GM23338 (cell line): ENCODE data around the gene IL23R. TPM values are rescaled to one million over a fixed set of nuclear protein-coding genes. Genes with fewer than 3 reads are reported as not detected.
A peak's percentile ranks its signal among the peaks of the same experiment; 100 is the strongest.

ENCODE experiments used
- ATAC-seq: fragments of 200-7000 bp; cut with Tn5 transposase; 3 replicates; pipeline ENCODE4 v1.9.1; 2020
- DNase-seq: peaks from one replicate; pipeline ENCODE4 v3.0.0-alpha.2; 2015; ENCODE audit warnings: low spot score
- H2AFZ ChIP-seq: fragments of 200-600 bp; sonication (generic); 2 replicates; pipeline ENCODE4 v1.8.0; 2016; ENCODE audit warnings: antibody characterized with exemption, mild to moderate bottlenecking, moderate library complexity
- H3F3A ChIP-seq: fragments of 200-600 bp; sonication (generic); replicated peaks from 2 replicates; pipeline ENCODE4 v1.8.0; 2017; ENCODE audit warnings: antibody characterized with exemption, mixed run types, low read depth
- H3K27ac ChIP-seq: fragments of 200-600 bp; sonication (generic); 2 replicates; pipeline ENCODE4 v1.6.1; 2016; ENCODE audit warnings: low read depth
- H3K27me3 ChIP-seq: fragments of 200-600 bp; sonication (generic); 2 replicates; pipeline ENCODE4 v1.8.0; 2016; ENCODE audit warnings: mild to moderate bottlenecking, mixed run types, moderate library complexity; ENCODE audit not compliant: insufficient read depth
- H3K36me3 ChIP-seq: fragments of 200-600 bp; sonication (generic); 2 replicates; pipeline ENCODE4 v1.8.0; 2016; ENCODE audit warnings: mild to moderate bottlenecking; ENCODE audit not compliant: insufficient read depth
- H3K4me1 ChIP-seq: fragments of 200-600 bp; sonication (generic); 2 replicates; pipeline ENCODE4 v1.8.0; 2016; ENCODE audit warnings: mild to moderate bottlenecking, moderate library complexity; ENCODE audit not compliant: insufficient read depth
- H3K4me2 ChIP-seq: fragments of 200-600 bp; sonication (generic); 2 replicates; pipeline ENCODE4 v1.7.1; 2017; ENCODE audit warnings: mixed run types
- H3K4me3 ChIP-seq: fragments of 200-600 bp; sonication (generic); 2 replicates; pipeline ENCODE4 v1.6.1; 2016; ENCODE audit warnings: mixed run types
- H3K79me2 ChIP-seq: fragments of 200-600 bp; sonication (generic); replicated peaks from 2 replicates; pipeline ENCODE4 v1.8.0; 2017; ENCODE audit warnings: mild to moderate bottlenecking; ENCODE audit not compliant: insufficient read depth
- H3K9me2 ChIP-seq: fragments of 200-600 bp; sonication (generic); 2 replicates; pipeline ENCODE4 v1.8.0; 2017; ENCODE audit not compliant: insufficient read depth
- H4K20me1 ChIP-seq: fragments of 200-600 bp; sonication (generic); replicated peaks from 2 replicates; pipeline ENCODE4 v1.8.0; 2017; ENCODE audit warnings: mild to moderate bottlenecking; ENCODE audit not compliant: insufficient read depth
- H3K27ac Mint-ChIP-seq: 2 replicates; pipeline ENCODE4 v1.8.0; 2020; ENCODE audit warnings: inconsistent platforms, mild to moderate bottlenecking, moderate library complexity, mixed read lengths
- H3K27me3 Mint-ChIP-seq: 3 replicates; pipeline ENCODE4 v1.8.0; 2022; ENCODE audit warnings: low read depth, mild to moderate bottlenecking, moderate library complexity, mixed read lengths, inconsistent platforms; ENCODE audit not compliant: insufficient read depth, poor library complexity
- H3K36me3 Mint-ChIP-seq: 3 replicates; pipeline ENCODE4 v1.8.0; 2021; ENCODE audit warnings: low read depth, mild to moderate bottlenecking, inconsistent platforms, moderate library complexity, mixed read lengths
- H3K4me1 Mint-ChIP-seq: 3 replicates; pipeline ENCODE4 v1.8.0; 2020; ENCODE audit warnings: mild to moderate bottlenecking, inconsistent platforms, mixed read lengths
- H3K4me3 Mint-ChIP-seq: 3 replicates; pipeline ENCODE4 v1.8.0; 2021; ENCODE audit warnings: moderate library complexity, mild to moderate bottlenecking, inconsistent platforms, mixed read lengths
- H3K9me3 Mint-ChIP-seq: 3 replicates; pipeline ENCODE4 v1.8.0; 2020; ENCODE audit warnings: moderate library complexity, mild to moderate bottlenecking, inconsistent platforms, mixed read lengths
- CREB1 ChIP-seq: fragments of 250-450 bp; sonication (Bioruptor Pico); IDR thresholded peaks from 2 replicates; pipeline ENCODE4 v1.5.0; 2020; ENCODE audit warnings: low read depth, mild to moderate bottlenecking, moderate library complexity
- EZH2 ChIP-seq: fragments of 200-600 bp; sonication (generic); IDR thresholded peaks from one replicate; pipeline ENCODE4 v1.8.0; 2017; ENCODE audit warnings: antibody characterized with exemption, mild to moderate bottlenecking, low read depth; ENCODE audit not compliant: unreplicated experiment
- EZH2phosphoT487 ChIP-seq: fragments of 200-600 bp; sonication (generic); IDR thresholded peaks from one replicate; pipeline ENCODE4 v1.8.1; 2018; ENCODE audit warnings: antibody characterized with exemption; ENCODE audit not compliant: unreplicated experiment
- JUNB ChIP-seq: IDR thresholded peaks from one replicate; pipeline ENCODE4 v1.6.1; 2016; ENCODE audit warnings: antibody characterized with exemption; ENCODE audit not compliant: unreplicated experiment
- NANOG ChIP-seq: IDR thresholded peaks from 2 replicates; pipeline ENCODE4 v1.6.1; 2016; ENCODE audit warnings: antibody characterized with exemption, borderline replicate concordance
- POLR2AphosphoS5 ChIP-seq: IDR thresholded peaks from 2 replicates; pipeline ENCODE4 v1.6.1; 2016; ENCODE audit warnings: antibody characterized with exemption, low read depth
- STAT1 ChIP-seq: IDR thresholded peaks from one replicate; pipeline ENCODE4 v1.6.1; 2016; ENCODE audit warnings: antibody characterized with exemption; ENCODE audit not compliant: unreplicated experiment
- ZNF114 ChIP-seq: fragments of 250-450 bp; sonication (Bioruptor Pico); IDR thresholded peaks from 2 replicates; pipeline ENCODE4 v1.5.0; 2020; ENCODE audit warnings: mild to moderate bottlenecking, moderate library complexity
- ZNF331 ChIP-seq: fragments of 250-450 bp; sonication (Bioruptor Pico); IDR thresholded peaks from 2 replicates; pipeline ENCODE4 v1.5.0; 2020; ENCODE audit warnings: low read depth, mild to moderate bottlenecking, moderate library complexity
- polyA plus RNA-seq: library from polyadenylated mRNA; unstranded; fragments of >200 nt; fragmentation: Nextera tagmentation; extraction: Ambion mirVana; gene quantifications from 2 replicates; pipeline ENCODE4 v1.2.1, GENCODE V29; 2016
- total RNA-seq: library from RNA; depleted of rRNA; stranded (reverse); fragments of >200 nt; shearing (Covaris generic); gene quantifications from 2 replicates; pipeline ENCODE4 v1.2.3, GENCODE V29; 2014
- TF ChIP-seq, protein P1 (sequence below): IDR thresholded peaks from 2 replicates; pipeline ENCODE4 v1.6.1; 2016; ENCODE audit warnings: antibody characterized with exemption
- TF ChIP-seq, protein P2 (sequence below), 2 experiments: fragments of 200-600 bp in 1 of 2; sonication (generic) in 1 of 2; conservative IDR thresholded peaks; 2 replicates each; pipeline versions ENCODE4 v1.5.1 to v1.6.1; 2016 to 2017; ENCODE audit warnings: antibody characterized with exemption in 2 of 2, low read depth in 2 of 2, mild to moderate bottlenecking in 2 of 2, moderate library complexity in 1 of 2
- TF ChIP-seq, protein P3 (sequence below): IDR thresholded peaks from one replicate; pipeline ENCODE4 v1.6.1; 2018; ENCODE audit warnings: antibody characterized with exemption; ENCODE audit not compliant: unreplicated experiment

The IL23R gene
- total and polyA plus RNA-seq, 2 experiments from 2014 or later, result not detected

DNA sequence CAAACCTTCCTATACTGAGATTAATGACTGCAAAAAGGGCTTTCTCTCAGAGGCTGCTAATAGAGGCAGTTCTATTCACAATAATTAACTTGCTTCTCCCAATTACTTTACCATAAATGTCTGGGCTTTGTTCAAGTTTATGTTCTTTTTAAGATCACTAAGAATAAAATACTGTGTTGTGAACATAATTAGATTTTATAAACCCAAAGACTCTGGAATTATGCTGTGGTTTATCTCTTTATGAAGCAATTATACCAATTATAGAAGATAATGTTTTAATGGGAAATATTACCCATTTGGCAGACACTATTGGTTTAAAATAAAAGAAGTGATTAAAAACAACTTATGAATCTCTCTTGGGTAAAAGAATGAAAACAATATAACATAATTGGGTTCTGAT lies 97.9 kb downstream of the IL23R start:
- H3K79me2 ChIP-seq, result no peaks in the 10 kb centered on the region
- H2AFZ ChIP-seq, result peak overlapping the region; percentile 74; the same call in 1 of the 2 replicates
- H3K4me2 ChIP-seq, result no peak overlapping the region
- ATAC-seq (no peak), DNase-seq (no peak)
- no peak overlapping the region for H3K4me3 ChIP-seq
- TF ChIP-seq JUNB, result no peak
- TF ChIP-seq EZH2phosphoT487, result no peak
- TF ChIP-seq, protein P1, sequence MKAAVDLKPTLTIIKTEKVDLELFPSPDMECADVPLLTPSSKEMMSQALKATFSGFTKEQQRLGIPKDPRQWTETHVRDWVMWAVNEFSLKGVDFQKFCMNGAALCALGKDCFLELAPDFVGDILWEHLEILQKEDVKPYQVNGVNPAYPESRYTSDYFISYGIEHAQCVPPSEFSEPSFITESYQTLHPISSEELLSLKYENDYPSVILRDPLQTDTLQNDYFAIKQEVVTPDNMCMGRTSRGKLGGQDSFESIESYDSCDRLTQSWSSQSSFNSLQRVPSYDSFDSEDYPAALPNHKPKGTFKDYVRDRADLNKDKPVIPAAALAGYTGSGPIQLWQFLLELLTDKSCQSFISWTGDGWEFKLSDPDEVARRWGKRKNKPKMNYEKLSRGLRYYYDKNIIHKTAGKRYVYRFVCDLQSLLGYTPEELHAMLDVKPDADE, result no peak
- TF ChIP-seq NANOG, result no peak
- TF ChIP-seq ZNF331 (CRISPR knock-in tag), result no peak
- TF ChIP-seq, protein P2, sequence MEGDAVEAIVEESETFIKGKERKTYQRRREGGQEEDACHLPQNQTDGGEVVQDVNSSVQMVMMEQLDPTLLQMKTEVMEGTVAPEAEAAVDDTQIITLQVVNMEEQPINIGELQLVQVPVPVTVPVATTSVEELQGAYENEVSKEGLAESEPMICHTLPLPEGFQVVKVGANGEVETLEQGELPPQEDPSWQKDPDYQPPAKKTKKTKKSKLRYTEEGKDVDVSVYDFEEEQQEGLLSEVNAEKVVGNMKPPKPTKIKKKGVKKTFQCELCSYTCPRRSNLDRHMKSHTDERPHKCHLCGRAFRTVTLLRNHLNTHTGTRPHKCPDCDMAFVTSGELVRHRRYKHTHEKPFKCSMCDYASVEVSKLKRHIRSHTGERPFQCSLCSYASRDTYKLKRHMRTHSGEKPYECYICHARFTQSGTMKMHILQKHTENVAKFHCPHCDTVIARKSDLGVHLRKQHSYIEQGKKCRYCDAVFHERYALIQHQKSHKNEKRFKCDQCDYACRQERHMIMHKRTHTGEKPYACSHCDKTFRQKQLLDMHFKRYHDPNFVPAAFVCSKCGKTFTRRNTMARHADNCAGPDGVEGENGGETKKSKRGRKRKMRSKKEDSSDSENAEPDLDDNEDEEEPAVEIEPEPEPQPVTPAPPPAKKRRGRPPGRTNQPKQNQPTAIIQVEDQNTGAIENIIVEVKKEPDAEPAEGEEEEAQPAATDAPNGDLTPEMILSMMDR (conservative IDR thresholded peaks at IDR 0.05; ENCODE audit: low read depth in 2 of 2), result no peak
- H4K20me1 ChIP-seq, result no peaks in the 10 kb centered on the region
- no peak overlapping the region for H3K27ac Mint-ChIP-seq
- H3K36me3 Mint-ChIP-seq, result no peaks in the 10 kb centered on the region
- H3K4me1 Mint-ChIP-seq, result peaks cover 41% of the 10 kb centered on the region
- H3F3A ChIP-seq, result no peaks in the 10 kb centered on the region
- H3K27ac ChIP-seq, result no peak overlapping the region
- H3K9me3 Mint-ChIP-seq, result no peaks in the 10 kb centered on the region
- H3K27me3 Mint-ChIP-seq, result peaks cover 4% of the 10 kb centered on the region
- H3K27me3 ChIP-seq, result no peaks in the 10 kb centered on the region
- no peaks in the 10 kb centered on the region for H3K36me3 ChIP-seq
- no peak overlapping the region for H3K4me3 Mint-ChIP-seq
- no peaks in the 10 kb centered on the region for H3K9me2 ChIP-seq
- peaks cover 40% of the 10 kb centered on the region for H3K4me1 ChIP-seq

DNA sequence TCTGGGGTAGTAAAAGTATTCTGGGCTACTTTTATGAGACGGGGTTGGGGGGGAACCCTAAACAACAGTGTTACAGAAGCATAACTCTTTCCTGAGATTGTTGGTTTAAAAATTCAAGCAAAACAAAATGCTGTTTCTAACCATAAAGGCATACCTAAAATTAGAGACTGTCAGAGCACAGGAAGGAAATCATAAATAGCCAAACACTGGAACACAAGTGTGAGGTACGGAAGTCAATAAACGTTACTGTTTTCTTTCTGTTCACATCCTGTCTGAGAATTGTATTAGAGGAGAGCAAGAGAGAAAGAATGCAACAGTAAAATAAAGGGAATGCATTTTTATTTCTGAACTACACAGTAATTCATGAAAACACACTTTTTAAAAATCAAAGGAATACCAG lies 98.6 kb downstream of the IL23R start:
- Histone ChIP-seq H3K27me3 (no peaks in the 10 kb centered on the region), H2AFZ (no peak overlapping the region), H3K4me1 (peaks cover 33% of the 10 kb centered on the region), H3K4me3 (no peak overlapping the region), H3K4me2 (no peak overlapping the region), H4K20me1 (no peaks in the 10 kb centered on the region), H3K9me2 (no peaks in the 10 kb centered on the region), H3F3A (no peaks in the 10 kb centered on the region), H3K79me2 (no peaks in the 10 kb centered on the region), H3K27ac (no peak overlapping the region), H3K36me3 (no peaks in the 10 kb centered on the region)
- H3K4me3 Mint-ChIP-seq, result no peak overlapping the region
- H3K27me3 Mint-ChIP-seq, result peaks cover 4% of the 10 kb centered on the region
- no peaks in the 10 kb centered on the region for H3K36me3 Mint-ChIP-seq
- peaks cover 40% of the 10 kb centered on the region for H3K4me1 Mint-ChIP-seq
- ATAC-seq (no peak), DNase-seq (no peak)
- no peaks in the 10 kb centered on the region for H3K9me3 Mint-ChIP-seq
- no peak overlapping the region for H3K27ac Mint-ChIP-seq
- no peak for TF ChIP-seq CREB1
- no peak for TF ChIP-seq EZH2
- no peak for TF ChIP-seq ZNF114 (CRISPR knock-in tag)
- TF ChIP-seq, protein P1, result no peak
- no peak for TF ChIP-seq POLR2AphosphoS5
- TF ChIP-seq JUNB, result no peak
- no peak for TF ChIP-seq NANOG
- TF ChIP-seq, protein P3, sequence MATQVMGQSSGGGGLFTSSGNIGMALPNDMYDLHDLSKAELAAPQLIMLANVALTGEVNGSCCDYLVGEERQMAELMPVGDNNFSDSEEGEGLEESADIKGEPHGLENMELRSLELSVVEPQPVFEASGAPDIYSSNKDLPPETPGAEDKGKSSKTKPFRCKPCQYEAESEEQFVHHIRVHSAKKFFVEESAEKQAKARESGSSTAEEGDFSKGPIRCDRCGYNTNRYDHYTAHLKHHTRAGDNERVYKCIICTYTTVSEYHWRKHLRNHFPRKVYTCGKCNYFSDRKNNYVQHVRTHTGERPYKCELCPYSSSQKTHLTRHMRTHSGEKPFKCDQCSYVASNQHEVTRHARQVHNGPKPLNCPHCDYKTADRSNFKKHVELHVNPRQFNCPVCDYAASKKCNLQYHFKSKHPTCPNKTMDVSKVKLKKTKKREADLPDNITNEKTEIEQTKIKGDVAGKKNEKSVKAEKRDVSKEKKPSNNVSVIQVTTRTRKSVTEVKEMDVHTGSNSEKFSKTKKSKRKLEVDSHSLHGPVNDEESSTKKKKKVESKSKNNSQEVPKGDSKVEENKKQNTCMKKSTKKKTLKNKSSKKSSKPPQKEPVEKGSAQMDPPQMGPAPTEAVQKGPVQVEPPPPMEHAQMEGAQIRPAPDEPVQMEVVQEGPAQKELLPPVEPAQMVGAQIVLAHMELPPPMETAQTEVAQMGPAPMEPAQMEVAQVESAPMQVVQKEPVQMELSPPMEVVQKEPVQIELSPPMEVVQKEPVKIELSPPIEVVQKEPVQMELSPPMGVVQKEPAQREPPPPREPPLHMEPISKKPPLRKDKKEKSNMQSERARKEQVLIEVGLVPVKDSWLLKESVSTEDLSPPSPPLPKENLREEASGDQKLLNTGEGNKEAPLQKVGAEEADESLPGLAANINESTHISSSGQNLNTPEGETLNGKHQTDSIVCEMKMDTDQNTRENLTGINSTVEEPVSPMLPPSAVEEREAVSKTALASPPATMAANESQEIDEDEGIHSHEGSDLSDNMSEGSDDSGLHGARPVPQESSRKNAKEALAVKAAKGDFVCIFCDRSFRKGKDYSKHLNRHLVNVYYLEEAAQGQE, result no peak
- no peak for TF ChIP-seq STAT1
- TF ChIP-seq EZH2phosphoT487, result no peak
- no peak for TF ChIP-seq ZNF331 (CRISPR knock-in tag)
- TF ChIP-seq, protein P2 (conservative IDR thresholded peaks at IDR 0.05; ENCODE audit: low read depth in 2 of 2), result no peak
